22Rv1 (cell line): ENCODE data around the gene COL4A1.

Experiments used
- CTCF ChIP-seq: fragments of 450-650 bp; IDR thresholded peaks from 2 replicates; pipeline ENCODE4 v1.5.1; 2017; ENCODE audit warnings: mild to moderate bottlenecking
- ZFX ChIP-seq: fragments of 450-650 bp; IDR thresholded peaks from 2 replicates; pipeline ENCODE4 v1.6.1; 2017; ENCODE audit warnings: antibody characterized with exemption, borderline replicate concordance

- no peak for TF ChIP-seq CTCF
- no peak for TF ChIP-seq ZFX
These were observed 17.3 kb downstream of the COL4A1 start for GRCh38 chr13:110289661-110290060.
